A673 (cell line): Measurements from ENCODE around the gene COL5A1.

Experiments used
- CTCF ChIP-seq: fragments of 300-800, 200-600 bp; sonication (generic); conservative IDR thresholded peaks from 2 replicates; pipeline ENCODE4 v1.5.1; 2017; ENCODE audit warnings: low read depth, mild to moderate bottlenecking, antibody characterized with exemption, low read length, moderate library complexity, mixed read lengths
- EZH2 ChIP-seq: fragments of 200-600 bp; sonication (generic); IDR thresholded peaks from 2 replicates; pipeline ENCODE4 v1.6.1; 2017; ENCODE audit warnings: borderline replicate concordance, low read depth, mild to moderate bottlenecking, mixed read lengths, antibody characterized with exemption, low read length; ENCODE audit not compliant: poor library complexity, severe bottlenecking

GRCh38 chr9:134730011-134730760 is 88.6 kb downstream of the COL5A1 start:
- TF ChIP-seq CTCF (no peak), EZH2 (no peak)
